Measurements from ENCODE around the gene DAPK1.

DNA sequence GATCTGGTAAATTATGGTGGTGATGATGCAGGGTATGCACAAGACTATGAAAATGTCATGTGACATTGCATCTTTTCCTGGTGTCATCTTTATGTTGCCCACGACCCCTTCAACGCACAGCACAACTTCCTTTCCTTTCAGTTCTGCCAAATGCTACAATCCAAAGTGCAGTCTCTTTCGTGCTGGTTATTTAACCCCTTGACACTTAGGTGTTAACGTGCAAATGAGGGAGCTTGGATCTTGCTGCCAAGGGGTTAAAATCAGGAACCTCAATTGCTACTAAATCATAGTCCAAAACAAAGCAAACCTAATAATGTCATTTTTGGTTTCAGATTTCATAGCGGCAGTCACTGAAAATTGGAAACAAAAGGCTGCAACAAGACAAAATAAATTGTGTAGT is 244.2 kb downstream of the DAPK1 start:
- TF ChIP-seq EP300 (IDR thresholded peaks at IDR 0.05; ENCODE audit: borderline replicate concordance) (no peak), CREB1 (IDR thresholded peaks at IDR 0.05; ENCODE audit: low read depth) (no peak), TCF12 (IDR thresholded peaks at IDR 0.05; ENCODE audit: low read depth) (no peak), TEAD4 (IDR thresholded peaks at IDR 0.05) (no peak), TAF1 (IDR thresholded peaks at IDR 0.05; ENCODE audit: low read depth) (no peak), NFIC (IDR thresholded peaks at IDR 0.05) (no peak), REST (IDR thresholded peaks at IDR 0.05; ENCODE audit: low read depth) (no peak)
- TF ChIP-seq, protein P1, sequence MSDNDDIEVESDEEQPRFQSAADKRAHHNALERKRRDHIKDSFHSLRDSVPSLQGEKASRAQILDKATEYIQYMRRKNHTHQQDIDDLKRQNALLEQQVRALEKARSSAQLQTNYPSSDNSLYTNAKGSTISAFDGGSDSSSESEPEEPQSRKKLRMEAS (IDR thresholded peaks at IDR 0.05), result no peak

Data from Ishikawa (cell line).